HCT116 (cell line): Measurements from ENCODE around the gene ILDR1. TPM values are rescaled to one million over a fixed set of nuclear protein-coding genes. Genes with fewer than 3 reads are reported as not detected.

Experiments used
- ATAC-seq: fragments of 200-7000 bp; cut with Tn5 transposase; 2 replicates; pipeline ENCODE4 v1.9.1; 2020; ENCODE audit warnings: mild to moderate bottlenecking, moderate library complexity
- BruUV-seq: library from RNA; stranded (reverse); fragments of 400-500 nt; replicated peaks from 2 replicates; lab custom pipeline; 2021; lab: Mats Ljungman, UMichigan
- CTCF ChIA-PET: fragments of 300-600 bp; sonication (Branson Sonifier 250); formaldehyde crosslinking; loops from one replicate; lab custom pipeline; 2021; ENCODE audit warnings: antibody characterized with exemption; lab: Charles Lee
- POLR2A ChIA-PET: fragments of 300-600, 350-600 bp; sonication (Branson Sonifier 250); formaldehyde crosslinking; loops from one replicate; lab custom pipeline; 2021; ENCODE audit warnings: antibody characterized with exemption; lab: Charles Lee
- RAD21 ChIA-PET, 2 experiments: fragments of 300-600 bp; sonication (Branson Sonifier 250); formaldehyde crosslinking; loops; one replicate each; lab custom pipeline; 2023; ENCODE audit warnings: low total read pairs in 2 of 2; ENCODE audit not compliant: uncharacterized antibody in 2 of 2, unreplicated experiment in 2 of 2, low non-redundant PET in 1 of 2; lab: Charles Lee
- DNase-seq: peaks from one replicate; pipeline ENCODE4 v3.0.0-alpha.2; 2010; ENCODE audit warnings: low read depth, low spot score
- H2AFZ ChIP-seq: fragments of 200-600 bp; shearing (Covaris generic), sonication (generic); 2 replicates; pipeline ENCODE4 v1.6.1; 2017; ENCODE audit warnings: low read depth, mixed run types, mixed read lengths, antibody characterized with exemption, low read length; ENCODE audit not compliant: poor library complexity, severe bottlenecking
- H3K27ac ChIP-seq: 2 replicates; pipeline ENCODE4 v1.5.1; 2012; ENCODE audit warnings: low read depth, low read length
- H3K27me3 ChIP-seq: fragments of 200-600 bp; sonication (generic); 2 replicates; pipeline ENCODE4 v1.6.1; 2016; ENCODE audit warnings: mixed run types, low read length, mixed read lengths; ENCODE audit not compliant: insufficient read depth
- H3K36me3 ChIP-seq, 2 experiments: fragments of 200-500 bp in 1 of 2; fragments of 200-600 bp in 1 of 2; sonication (Bioruptor generic) in 1 of 2; sonication (generic) in 1 of 2; 2 replicates each; pipeline versions ENCODE4 v1.5.1 to v1.6.1; 2014 to 2016; ENCODE audit warnings: low read length in 2 of 2, inconsistent platforms in 1 of 2, mixed read lengths in 1 of 2, mixed run types in 1 of 2; ENCODE audit not compliant: insufficient read depth in 2 of 2, control insufficient read depth in 1 of 2
- H3K4me1 ChIP-seq, 2 experiments: fragments of 200-600 bp in 1 of 2; sonication (generic) in 1 of 2; 2 replicates each; pipeline versions ENCODE4 v1.5.1 to v1.6.1; 2012 to 2017; ENCODE audit warnings: low read length in 2 of 2, inconsistent platforms in 1 of 2, mild to moderate bottlenecking in 1 of 2, mixed read lengths in 1 of 2, mixed run types in 1 of 2, moderate library complexity in 1 of 2; ENCODE audit not compliant: insufficient read depth in 2 of 2, control insufficient read depth in 1 of 2
- H3K4me2 ChIP-seq: fragments of 200-600 bp; sonication (generic); 2 replicates; pipeline ENCODE4 v1.6.1; 2017; ENCODE audit warnings: mixed run types, low read length, mixed read lengths
- H3K4me3 ChIP-seq, 2 experiments: fragments of 200-600 bp in 1 of 2; sonication (generic) in 1 of 2; replicated peaks in 1 of 2; 2 replicates each; pipeline ENCODE4 v1.5.1; 2011 to 2016; ENCODE audit warnings: low read length in 2 of 2, control low read depth in 1 of 2, low read depth in 1 of 2, mild to moderate bottlenecking in 1 of 2, mixed read lengths in 1 of 2, mixed run types in 1 of 2
- H3K79me2 ChIP-seq: fragments of 200-600 bp; sonication (generic); 2 replicates; pipeline ENCODE4 v1.6.1; 2017; ENCODE audit warnings: mild to moderate bottlenecking, mixed run types, low read length, moderate library complexity, mixed read lengths; ENCODE audit not compliant: insufficient read depth
- H3K9ac ChIP-seq: fragments of 200-600 bp; sonication (generic); 2 replicates; pipeline ENCODE4 v1.6.1; 2016; ENCODE audit warnings: low read length, mixed read lengths
- H3K9me2 ChIP-seq: fragments of 200-600 bp; sonication (generic), shearing (Covaris generic); 2 replicates; pipeline ENCODE4 v1.6.1; 2017; ENCODE audit warnings: mixed run types, mild to moderate bottlenecking, moderate library complexity; ENCODE audit not compliant: insufficient read depth
- H3K9me3 ChIP-seq, 2 experiments: fragments of 200-500 bp in 1 of 2; fragments of 200-600 bp in 1 of 2; sonication (Bioruptor generic) in 1 of 2; sonication (generic) in 1 of 2; 2 replicates each; pipeline ENCODE4 v1.6.1; 2014 to 2017; ENCODE audit warnings: low read length in 2 of 2, mixed read lengths in 2 of 2, inconsistent platforms in 1 of 2, low read depth in 1 of 2, mild to moderate bottlenecking in 1 of 2, mixed run types in 1 of 2, moderate library complexity in 1 of 2; ENCODE audit not compliant: control insufficient read depth in 1 of 2, insufficient read depth in 1 of 2
- H4K20me1 ChIP-seq: fragments of 200-600 bp; sonication (generic), shearing (Covaris generic); 2 replicates; pipeline ENCODE4 v1.6.1; 2017; ENCODE audit warnings: mixed run types, mild to moderate bottlenecking, moderate library complexity; ENCODE audit not compliant: insufficient read depth
- CEBPB ChIP-seq: IDR thresholded peaks from 2 replicates; pipeline ENCODE4 v1.6.1; 2012; ENCODE audit warnings: low read depth
- EGR1 ChIP-seq: IDR thresholded peaks from 2 replicates; pipeline ENCODE4 v1.6.1; 2012; ENCODE audit warnings: low read depth
- ELF1 ChIP-seq: IDR thresholded peaks from 2 replicates; pipeline ENCODE4 v1.6.1; 2012; ENCODE audit warnings: low read depth, borderline replicate concordance
- EZH2 ChIP-seq: fragments of 200-600 bp; sonication (generic); IDR thresholded peaks from 2 replicates; pipeline ENCODE4 v1.6.1; 2017; ENCODE audit warnings: antibody characterized with exemption, mixed run types
- FOSL1 ChIP-seq: IDR thresholded peaks from 2 replicates; pipeline ENCODE4 v1.6.1; 2012; ENCODE audit warnings: low read depth
- JUND ChIP-seq: IDR thresholded peaks from 2 replicates; pipeline ENCODE4 v1.6.1; 2012
- POLR2A ChIP-seq: IDR thresholded peaks from 2 replicates; pipeline ENCODE4 v1.7.0; 2011; ENCODE audit warnings: borderline replicate concordance; ENCODE audit not compliant: insufficient read depth, insufficient read length; ENCODE audit errors: extremely low read depth
- POLR2AphosphoS5 ChIP-seq: IDR thresholded peaks from 2 replicates; pipeline ENCODE4 v1.6.1; 2011; ENCODE audit warnings: mild to moderate bottlenecking, low read depth, low read length, moderate library complexity
- RAD21 ChIP-seq: IDR thresholded peaks from 2 replicates; pipeline ENCODE4 v1.6.1; 2012; ENCODE audit warnings: low read depth, mild to moderate bottlenecking
- SIN3A ChIP-seq: IDR thresholded peaks from 2 replicates; pipeline ENCODE4 v1.6.1; 2012; ENCODE audit warnings: low read depth
- SRF ChIP-seq: IDR thresholded peaks from 2 replicates; pipeline ENCODE4 v1.6.1; 2012; ENCODE audit warnings: low read depth
- TCF7L2 ChIP-seq: IDR thresholded peaks from 2 replicates; pipeline ENCODE4 v1.7.0; 2011; ENCODE audit warnings: borderline replicate concordance, inconsistent platforms; ENCODE audit not compliant: insufficient read depth, insufficient read length; ENCODE audit errors: extremely low read depth
- YY1 ChIP-seq: IDR thresholded peaks from 2 replicates; pipeline ENCODE4 v1.6.1; 2011; ENCODE audit warnings: low read length, low read depth, moderate library complexity, mild to moderate bottlenecking; ENCODE audit not compliant: insufficient replicate concordance; ENCODE audit errors: extremely low read depth
- ZNF274 ChIP-seq: fragments of 200-500 bp; sonication (Bioruptor generic); IDR thresholded peaks from 2 replicates; pipeline ENCODE4 v1.6.1; 2014; ENCODE audit warnings: mild to moderate bottlenecking, low read depth, low read length, inconsistent platforms
- intact Hi-C: fragments of 100-400 bp; cut with micrococcal nuclease; formaldehyde crosslinking; loops from 2 replicates; pipeline ENCODE4 v1.10.0; 2022
- total RNA-seq: library from RNA; stranded (reverse); gene quantifications from one replicate; pipeline ENCODE4 v1.2.1, GENCODE V29; 2021; ENCODE audit not compliant: unreplicated experiment
- TF ChIP-seq, protein P1 (sequence below): IDR thresholded peaks from 2 replicates; pipeline ENCODE4 v1.6.1; 2012
- TF ChIP-seq, protein P2 (sequence below): IDR thresholded peaks from 2 replicates; pipeline ENCODE4 v1.6.1; 2011; ENCODE audit warnings: mild to moderate bottlenecking, low read length, moderate library complexity; ENCODE audit not compliant: insufficient replicate concordance; ENCODE audit errors: extremely low read depth
- TF ChIP-seq, protein P3 (sequence below): IDR thresholded peaks from 2 replicates; pipeline ENCODE4 v1.6.1; 2012; ENCODE audit warnings: low read depth
- TF ChIP-seq, protein P4 (sequence below): IDR thresholded peaks from 2 replicates; pipeline ENCODE4 v1.6.1; 2012

ILDR1 gene
- total RNA-seq, 1 experiment from 2014 or later, result 2.9 TPM

DNA sequence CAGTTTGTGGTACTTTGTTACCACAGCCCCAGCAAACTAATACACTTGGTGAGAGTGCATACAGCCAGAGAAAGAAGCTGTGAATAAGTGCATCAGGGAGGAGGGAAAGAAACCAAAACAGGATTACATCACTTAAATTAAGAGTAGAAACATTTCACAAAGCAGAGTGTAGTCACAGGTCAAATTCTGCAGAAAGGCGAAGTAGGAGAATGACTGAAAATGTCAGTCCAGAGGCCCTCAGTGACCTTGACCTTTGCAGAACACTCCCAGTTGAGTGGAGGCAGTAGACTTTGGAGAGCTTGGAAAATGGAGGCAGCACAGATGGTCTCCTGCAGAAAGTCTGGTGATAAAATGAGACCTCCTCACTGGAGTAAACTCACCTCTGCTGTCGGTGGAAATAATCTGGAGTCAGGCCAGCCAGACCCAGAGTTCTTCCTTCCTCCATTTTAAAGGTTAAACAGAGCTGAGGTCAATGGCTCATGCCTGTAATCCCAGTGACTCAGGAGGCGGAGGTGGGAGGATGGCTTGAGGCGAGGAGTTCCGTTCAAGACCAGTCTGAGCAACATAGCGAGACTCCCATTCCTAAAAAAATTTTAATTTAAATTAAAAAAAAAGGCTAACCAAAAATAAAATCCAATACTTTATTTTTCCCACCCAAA lies 38.1 kb upstream of the ILDR1 start:
- H3K79me2 ChIP-seq, result no peaks in the 10 kb centered on the region
- H3K9me2 ChIP-seq, result no peaks in the 10 kb centered on the region
- H3K9ac ChIP-seq, result no peak overlapping the region
- H3K4me3 ChIP-seq, result no peak overlapping the region
- no TSS peak for BruUV-seq
- H3K9me3 ChIP-seq, result no peaks in the 10 kb centered on the region
- H4K20me1 ChIP-seq, result no peaks in the 10 kb centered on the region
- no peaks in the 10 kb centered on the region for H3K36me3 ChIP-seq
- no peaks in the 10 kb centered on the region for H3K4me1 ChIP-seq
- no peak for TF ChIP-seq JUND
- TF ChIP-seq, protein P1, sequence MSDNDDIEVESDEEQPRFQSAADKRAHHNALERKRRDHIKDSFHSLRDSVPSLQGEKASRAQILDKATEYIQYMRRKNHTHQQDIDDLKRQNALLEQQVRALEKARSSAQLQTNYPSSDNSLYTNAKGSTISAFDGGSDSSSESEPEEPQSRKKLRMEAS, result no peak
- no peak for TF ChIP-seq POLR2A
- no peak for TF ChIP-seq FOSL1
- no peak for TF ChIP-seq SRF
- no peak for TF ChIP-seq SIN3A
- TF ChIP-seq RAD21, result no peak
- no peak for TF ChIP-seq POLR2AphosphoS5
- no peak for TF ChIP-seq ZNF274
- TF ChIP-seq YY1, result no peak
- no peak for TF ChIP-seq EZH2
- TF ChIP-seq EGR1, result no peak
- TF ChIP-seq, protein P2, sequence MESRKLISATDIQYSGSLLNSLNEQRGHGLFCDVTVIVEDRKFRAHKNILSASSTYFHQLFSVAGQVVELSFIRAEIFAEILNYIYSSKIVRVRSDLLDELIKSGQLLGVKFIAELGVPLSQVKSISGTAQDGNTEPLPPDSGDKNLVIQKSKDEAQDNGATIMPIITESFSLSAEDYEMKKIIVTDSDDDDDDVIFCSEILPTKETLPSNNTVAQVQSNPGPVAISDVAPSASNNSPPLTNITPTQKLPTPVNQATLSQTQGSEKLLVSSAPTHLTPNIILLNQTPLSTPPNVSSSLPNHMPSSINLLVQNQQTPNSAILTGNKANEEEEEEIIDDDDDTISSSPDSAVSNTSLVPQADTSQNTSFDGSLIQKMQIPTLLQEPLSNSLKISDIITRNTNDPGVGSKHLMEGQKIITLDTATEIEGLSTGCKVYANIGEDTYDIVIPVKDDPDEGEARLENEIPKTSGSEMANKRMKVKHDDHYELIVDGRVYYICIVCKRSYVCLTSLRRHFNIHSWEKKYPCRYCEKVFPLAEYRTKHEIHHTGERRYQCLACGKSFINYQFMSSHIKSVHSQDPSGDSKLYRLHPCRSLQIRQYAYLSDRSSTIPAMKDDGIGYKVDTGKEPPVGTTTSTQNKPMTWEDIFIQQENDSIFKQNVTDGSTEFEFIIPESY, result no peak
- TF ChIP-seq, protein P3, sequence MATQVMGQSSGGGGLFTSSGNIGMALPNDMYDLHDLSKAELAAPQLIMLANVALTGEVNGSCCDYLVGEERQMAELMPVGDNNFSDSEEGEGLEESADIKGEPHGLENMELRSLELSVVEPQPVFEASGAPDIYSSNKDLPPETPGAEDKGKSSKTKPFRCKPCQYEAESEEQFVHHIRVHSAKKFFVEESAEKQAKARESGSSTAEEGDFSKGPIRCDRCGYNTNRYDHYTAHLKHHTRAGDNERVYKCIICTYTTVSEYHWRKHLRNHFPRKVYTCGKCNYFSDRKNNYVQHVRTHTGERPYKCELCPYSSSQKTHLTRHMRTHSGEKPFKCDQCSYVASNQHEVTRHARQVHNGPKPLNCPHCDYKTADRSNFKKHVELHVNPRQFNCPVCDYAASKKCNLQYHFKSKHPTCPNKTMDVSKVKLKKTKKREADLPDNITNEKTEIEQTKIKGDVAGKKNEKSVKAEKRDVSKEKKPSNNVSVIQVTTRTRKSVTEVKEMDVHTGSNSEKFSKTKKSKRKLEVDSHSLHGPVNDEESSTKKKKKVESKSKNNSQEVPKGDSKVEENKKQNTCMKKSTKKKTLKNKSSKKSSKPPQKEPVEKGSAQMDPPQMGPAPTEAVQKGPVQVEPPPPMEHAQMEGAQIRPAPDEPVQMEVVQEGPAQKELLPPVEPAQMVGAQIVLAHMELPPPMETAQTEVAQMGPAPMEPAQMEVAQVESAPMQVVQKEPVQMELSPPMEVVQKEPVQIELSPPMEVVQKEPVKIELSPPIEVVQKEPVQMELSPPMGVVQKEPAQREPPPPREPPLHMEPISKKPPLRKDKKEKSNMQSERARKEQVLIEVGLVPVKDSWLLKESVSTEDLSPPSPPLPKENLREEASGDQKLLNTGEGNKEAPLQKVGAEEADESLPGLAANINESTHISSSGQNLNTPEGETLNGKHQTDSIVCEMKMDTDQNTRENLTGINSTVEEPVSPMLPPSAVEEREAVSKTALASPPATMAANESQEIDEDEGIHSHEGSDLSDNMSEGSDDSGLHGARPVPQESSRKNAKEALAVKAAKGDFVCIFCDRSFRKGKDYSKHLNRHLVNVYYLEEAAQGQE, result no peak
- no peak for TF ChIP-seq ELF1
- TF ChIP-seq CEBPB, result no peak
- TF ChIP-seq, protein P4, sequence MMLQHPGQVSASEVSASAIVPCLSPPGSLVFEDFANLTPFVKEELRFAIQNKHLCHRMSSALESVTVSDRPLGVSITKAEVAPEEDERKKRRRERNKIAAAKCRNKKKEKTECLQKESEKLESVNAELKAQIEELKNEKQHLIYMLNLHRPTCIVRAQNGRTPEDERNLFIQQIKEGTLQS, result no peak
- no peak for TF ChIP-seq TCF7L2
- no peak overlapping the region for H3K4me2 ChIP-seq
- ChIA-PET RAD21 (no interaction called here), CTCF (no interaction called here), POLR2A (no interaction called here)
- H3K27me3 ChIP-seq, result no peaks in the 10 kb centered on the region
- H3K27ac ChIP-seq, result no peak overlapping the region
- ATAC-seq (no peak), DNase-seq (no peak)
- no peak overlapping the region for H2AFZ ChIP-seq
- intact Hi-C loops, result no loop called here
